ENCODE measurements around the gene COPS7A.
"Not testable (repeated sequence)": the region's sequence is repeated elsewhere in the genome, so short reads cannot be mapped to it uniquely, and the experiment has no call there.

COPS7A gene

GRCh38 chr12:6701078-6701768 is 22.6 kb upstream of the COPS7A start:
- no peak overlapping the region for H3K27ac ChIP-seq
- TF ChIP-seq CTCF (IDR thresholded peaks at IDR 0.05) = no peak
- H3K4me3 ChIP-seq = peak overlapping the region; percentile 76
- no peak for DNase-seq (ENCODE audit: low spot score)

- DNase-seq (ENCODE audit: low spot score) = no peak
- no peak for TF ChIP-seq CTCF (IDR thresholded peaks at IDR 0.05)
- H3K4me3 ChIP-seq = no peak overlapping the region
- H3K27ac ChIP-seq = no peak overlapping the region
Observed at GRCh38 chr12:6703631-6704030, 20.2 kb upstream of the COPS7A start.

- H3K27ac ChIP-seq; DNase-seq (ENCODE audit: low spot score); H3K4me3 ChIP-seq: not testable (repeated sequence)
Observed at GRCh38 chr12:6708351-6708750, 15.5 kb upstream of the COPS7A start.

GRCh38 chr12:6708960-6709394 is 14.9 kb upstream of the COPS7A start:
- no peak overlapping the region for H3K4me3 ChIP-seq
- no peak for DNase-seq (ENCODE audit: low spot score)

GRCh38 chr12:6716031-6716873 is 7.6 kb upstream of the COPS7A start:
- H3K4me3 ChIP-seq; DNase-seq (ENCODE audit: low spot score); H3K27ac ChIP-seq: not testable (repeated sequence)

More at GRCh38 chr12:6708960-6709394, 14.9 kb upstream of the COPS7A start:
- TF ChIP-seq CTCF (IDR thresholded peaks at IDR 0.05) = no peak
- H3K27ac ChIP-seq = no peak overlapping the region

GRCh38 chr12:6716874-6717437 is 6.9 kb upstream of the COPS7A start:
- no peak for TF ChIP-seq CTCF (IDR thresholded peaks at IDR 0.05)
- DNase-seq (ENCODE audit: low spot score) = no peak
- no peak overlapping the region for H3K4me3 ChIP-seq
- H3K27ac ChIP-seq = no peak overlapping the region

GRCh38 chr12:6722863-6723262 is 983 bp upstream of the COPS7A start:
- TF ChIP-seq CTCF (IDR thresholded peaks at IDR 0.05) = no peak
- DNase-seq (ENCODE audit: low spot score) = no peak
- Histone ChIP-seq H3K27ac (no peak overlapping the region), H3K4me3 (no peak overlapping the region)

GRCh38 chr12:6724409-6724797 is 557 bp downstream of the COPS7A start:
- Histone ChIP-seq H3K27ac (peak overlapping the region; percentile 46 to 90), H3K4me3 (peak overlapping the region; percentile 84)
- no peak for DNase-seq (ENCODE audit: low spot score)
- TF ChIP-seq CTCF (IDR thresholded peaks at IDR 0.05) = no peak

All from coronary artery (tissue), 2 donors.